Measurements from ENCODE around the gene LRMDA. TPM values are rescaled to one million over a fixed set of nuclear protein-coding genes. Genes with fewer than 3 reads are reported as not detected.

Gene LRMDA
- total RNA-seq, 1 experiment from 2014 or later, result 1.2 TPM

GRCh38 chr10:76297358-76297757, 865.9 kb downstream of the LRMDA start:
- intact Hi-C loops (cut with micrococcal nuclease), result no loop called here
- Histone ChIP-seq H3K36me3 (ENCODE audit: low read depth, low read length) (no peaks in the 10 kb centered on the region), H3F3A (ENCODE audit: low read length, unreplicated experiment) (no peaks in the 10 kb centered on the region), H4K20me1 (ENCODE audit: low read length) (no peaks in the 10 kb centered on the region), H3K9me2 (replicated peaks; ENCODE audit: low read length) (0 out of 2 replicates have a peak, but pooled peaks cover 9% of the 10 kb centered on the region), H3K4me1 (ENCODE audit: insufficient read depth, low read length) (no peaks in the 10 kb centered on the region), H3K79me2 (ENCODE audit: low read length) (no peaks in the 10 kb centered on the region), H3K4me2 (ENCODE audit: low read length) (no peak overlapping the region), H3K27me3 (ENCODE audit: low read length) (peaks cover 29% of the 10 kb centered on the region), H3K4me3 (ENCODE audit: low read length) (no peak overlapping the region), H2AFZ (ENCODE audit: low read length) (no peak overlapping the region), H3K27ac (ENCODE audit: low read length) (no peak overlapping the region), H3K9me3 (ENCODE audit: low read length) (no peaks in the 10 kb centered on the region), H3K9ac (ENCODE audit: low read length) (no peak overlapping the region)
- CTCF ChIA-PET, result no interaction called here
- TF ChIP-seq CTCF (conservative IDR thresholded peaks at IDR 0.05; ENCODE audit: low read depth, low read length), result no peak
- no peak for TF ChIP-seq EZH2phosphoT487 (IDR thresholded peaks at IDR 0.05; ENCODE audit: borderline replicate concordance, low read length)
- TF ChIP-seq EZH2 (IDR thresholded peaks at IDR 0.05; ENCODE audit: low read length, unreplicated experiment), result no peak
- BruUV-seq (replicated peaks), result no TSS peak
- DNase-seq (no peak), ATAC-seq (no peak)
- POLR2A ChIA-PET (ENCODE audit: unreplicated experiment), result interaction anchor here (0.6 kb wide), 1 partner anchor 567 kb away, joined by 3 read pairs; no protein-coding TSS in a partner anchor

- Histone ChIP-seq H3K4me3 (ENCODE audit: low read length) (no peak overlapping the region), H3K36me3 (ENCODE audit: low read depth, low read length) (no peaks in the 10 kb centered on the region), H3K4me1 (ENCODE audit: insufficient read depth, low read length) (no peaks in the 10 kb centered on the region), H3K9ac (ENCODE audit: low read length) (no peak overlapping the region), H3F3A (ENCODE audit: low read length, unreplicated experiment) (no peaks in the 10 kb centered on the region), H2AFZ (ENCODE audit: low read length) (no peak overlapping the region), H4K20me1 (ENCODE audit: low read length) (no peaks in the 10 kb centered on the region), H3K27me3 (ENCODE audit: low read length) (peaks cover 29% of the 10 kb centered on the region), H3K4me2 (ENCODE audit: low read length) (no peak overlapping the region), H3K9me2 (replicated peaks; ENCODE audit: low read length) (0 out of 2 replicates have a peak, but pooled peaks cover 9% of the 10 kb centered on the region), H3K27ac (ENCODE audit: low read length) (no peak overlapping the region), H3K9me3 (ENCODE audit: low read length) (no peaks in the 10 kb centered on the region), H3K79me2 (ENCODE audit: low read length) (no peaks in the 10 kb centered on the region)
- TF ChIP-seq CTCF (conservative IDR thresholded peaks at IDR 0.05; ENCODE audit: low read depth, low read length), result no peak
- no peak for TF ChIP-seq EZH2phosphoT487 (IDR thresholded peaks at IDR 0.05; ENCODE audit: borderline replicate concordance, low read length)
- TF ChIP-seq EZH2 (IDR thresholded peaks at IDR 0.05; ENCODE audit: low read length, unreplicated experiment), result no peak
- no TSS peak for BruUV-seq (replicated peaks)
- ChIA-PET POLR2A (ENCODE audit: unreplicated experiment) (interaction anchor here (0.6 kb wide), 1 partner anchor 567 kb away, joined by 3 read pairs; no protein-coding TSS in a partner anchor), CTCF (no interaction called here)
- intact Hi-C loops (cut with micrococcal nuclease), result no loop called here
- DNase-seq (no peak), ATAC-seq (no peak)
Measured at GRCh38 chr10:76297780-76298281, 866.4 kb downstream of the LRMDA start.

GRCh38 chr10:76298329-76298728, 866.9 kb downstream of the LRMDA start:
- Histone ChIP-seq H3K4me1 (ENCODE audit: insufficient read depth, low read length) (no peaks in the 10 kb centered on the region), H3K27ac (ENCODE audit: low read length) (no peak overlapping the region), H3F3A (ENCODE audit: low read length, unreplicated experiment) (no peaks in the 10 kb centered on the region), H2AFZ (ENCODE audit: low read length) (no peak overlapping the region), H3K4me3 (ENCODE audit: low read length) (no peak overlapping the region), H3K79me2 (ENCODE audit: low read length) (no peaks in the 10 kb centered on the region), H3K27me3 (ENCODE audit: low read length) (peaks cover 29% of the 10 kb centered on the region), H3K9me3 (ENCODE audit: low read length) (no peaks in the 10 kb centered on the region), H3K4me2 (ENCODE audit: low read length) (no peak overlapping the region), H3K9ac (ENCODE audit: low read length) (no peak overlapping the region), H3K36me3 (ENCODE audit: low read depth, low read length) (no peaks in the 10 kb centered on the region), H3K9me2 (replicated peaks; ENCODE audit: low read length) (0 out of 2 replicates have a peak, but pooled peaks cover 9% of the 10 kb centered on the region), H4K20me1 (ENCODE audit: low read length) (no peaks in the 10 kb centered on the region)
- TF ChIP-seq EZH2phosphoT487 (IDR thresholded peaks at IDR 0.05; ENCODE audit: borderline replicate concordance, low read length), result no peak
- TF ChIP-seq EZH2 (IDR thresholded peaks at IDR 0.05; ENCODE audit: low read length, unreplicated experiment), result no peak
- no peak for TF ChIP-seq CTCF (conservative IDR thresholded peaks at IDR 0.05; ENCODE audit: low read depth, low read length)
- ATAC-seq, result no peak
- intact Hi-C loops (cut with micrococcal nuclease), result no loop called here
- ChIA-PET POLR2A (ENCODE audit: unreplicated experiment) (no interaction called here), CTCF (interaction anchor here (0.5 kb wide), 1 partner anchor 864 kb away, joined by 3 read pairs; no protein-coding TSS in a partner anchor)
- no peak for DNase-seq
- no TSS peak for BruUV-seq (replicated peaks)
